HUES48 (cell line): Measurements from ENCODE around the gene KBTBD4.

Experiments
- H3K27ac ChIP-seq: one replicate; pipeline ENCODE4 v1.7.0; 2013; ENCODE audit warnings: low read depth, low read length, inconsistent platforms
- H3K27me3 ChIP-seq: 2 replicates; pipeline ENCODE4 v1.6.1; 2013; ENCODE audit warnings: mild to moderate bottlenecking, low read length; ENCODE audit not compliant: control insufficient read depth, insufficient read depth
- H3K36me3 ChIP-seq: 2 replicates; pipeline ENCODE4 v1.6.1; 2013; ENCODE audit warnings: low read length; ENCODE audit not compliant: control insufficient read depth, insufficient read depth
- H3K4me1 ChIP-seq: 2 replicates; pipeline ENCODE4 v1.6.1; 2013; ENCODE audit warnings: mild to moderate bottlenecking, low read length; ENCODE audit not compliant: control insufficient read depth, insufficient read depth
- H3K4me3 ChIP-seq: 2 replicates; pipeline ENCODE4 v1.5.1; 2013; ENCODE audit warnings: mild to moderate bottlenecking, low read depth, low read length
- H3K9ac ChIP-seq: 2 replicates; pipeline ENCODE4 v1.6.1; 2013; ENCODE audit warnings: mild to moderate bottlenecking, low read depth, low read length, moderate library complexity
- H3K9me3 ChIP-seq: 2 replicates; pipeline ENCODE4 v1.6.1; 2013; ENCODE audit warnings: low read length; ENCODE audit not compliant: control insufficient read depth, insufficient read depth

Gene KBTBD4

GRCh38 chr11:47589977-47590861 is 11.4 kb upstream of the KBTBD4 start:
- Histone ChIP-seq H3K9ac (peak overlapping the region; percentile 45; the same call in 1 of the 2 replicates), H3K9me3 (no peaks in the 10 kb centered on the region), H3K27me3 (peaks cover 40% of the 10 kb centered on the region), H3K4me3 (peak overlapping the region; percentile 46), H3K36me3 (peaks cover under 1% of the 10 kb centered on the region; the same call in 1 of the 2 replicates), H3K27ac (no peak overlapping the region), H3K4me1 (peaks cover 8% of the 10 kb centered on the region; the same call in 1 of the 2 replicates)

- Histone ChIP-seq H3K4me3 (peak overlapping the region; percentile 46), H3K27ac (no peak overlapping the region), H3K4me1 (peaks cover 7% of the 10 kb centered on the region; the same call in 1 of the 2 replicates), H3K9ac (peak overlapping the region; percentile 45; the same call in 1 of the 2 replicates), H3K27me3 (peaks cover 33% of the 10 kb centered on the region), H3K9me3 (no peaks in the 10 kb centered on the region), H3K36me3 (peaks cover 5% of the 10 kb centered on the region)
These were observed 10.8 kb upstream of the KBTBD4 start for GRCh38 chr11:47589584-47589976.

- peaks cover 30% of the 10 kb centered on the region for H3K27me3 ChIP-seq
- no peak overlapping the region for H3K27ac ChIP-seq
- H3K36me3 ChIP-seq: peaks cover 10% of the 10 kb centered on the region
- peaks cover 5% of the 10 kb centered on the region; the same call in 1 of the 2 replicates for H3K4me1 ChIP-seq
- H3K9ac ChIP-seq: no peak overlapping the region
- H3K9me3 ChIP-seq: no peaks in the 10 kb centered on the region
- H3K4me3 ChIP-seq: no peak overlapping the region
These were observed 10.3 kb upstream of the KBTBD4 start for GRCh38 chr11:47589118-47589517.

- peaks cover 23% of the 10 kb centered on the region for H3K36me3 ChIP-seq
- H3K4me3 ChIP-seq: no peak overlapping the region
- H3K4me1 ChIP-seq: peaks cover 5% of the 10 kb centered on the region; the same call in 1 of the 2 replicates
- H3K27me3 ChIP-seq: peaks cover 17% of the 10 kb centered on the region
- H3K9me3 ChIP-seq: no peaks in the 10 kb centered on the region
- no peak overlapping the region for H3K27ac ChIP-seq
- no peak overlapping the region for H3K9ac ChIP-seq
These were observed 9.1 kb upstream of the KBTBD4 start for GRCh38 chr11:47587723-47588326.

GRCh38 chr11:47587039-47587716 is 8.4 kb upstream of the KBTBD4 start:
- Histone ChIP-seq H3K4me3 (no peak overlapping the region), H3K27ac (no peak overlapping the region), H3K4me1 (peaks cover 5% of the 10 kb centered on the region; the same call in 1 of the 2 replicates), H3K27me3 (peaks cover 10% of the 10 kb centered on the region), H3K36me3 (peaks cover 29% of the 10 kb centered on the region), H3K9ac (no peak overlapping the region), H3K9me3 (no peaks in the 10 kb centered on the region)

- Histone ChIP-seq H3K4me1 (no peaks in the 10 kb centered on the region), H3K27ac (no peak within 1 kb of the TSS), H3K9me3 (no peaks in the 10 kb centered on the region), H3K27me3 (0 out of 2 replicates have a peak, but pooled peaks cover 4% of the 10 kb centered on the region), H3K9ac (no peak within 1 kb of the TSS), H3K4me3 (no peak within 1 kb of the TSS), H3K36me3 (peaks cover 38% of the 10 kb centered on the region)
These were observed 7.5 kb upstream of the KBTBD4 start, which contains the start of gene FAM180B for GRCh38 chr11:47586098-47586855. FAM180B (plus strand) TSS chr11:47586678; CDS start chr11:47586769, 91 bp downstream.

GRCh38 chr11:47583844-47584243 is 5.1 kb upstream of the KBTBD4 start:
- Histone ChIP-seq H3K9me3 (no peaks in the 10 kb centered on the region), H3K27me3 (no peaks in the 10 kb centered on the region), H3K4me1 (no peaks in the 10 kb centered on the region), H3K9ac (no peak overlapping the region), H3K27ac (no peak overlapping the region), H3K4me3 (no peak overlapping the region), H3K36me3 (peaks cover 52% of the 10 kb centered on the region)

GRCh38 chr11:47577460-47578041 is 1.2 kb downstream of the KBTBD4 start:
- peaks cover 59% of the 10 kb centered on the region for H3K36me3 ChIP-seq
- peaks cover 6% of the 10 kb centered on the region; the same call in 1 of the 2 replicates for H3K4me1 ChIP-seq
- peak overlapping the region; percentile 67 for H3K4me3 ChIP-seq
- H3K27me3 ChIP-seq: no peaks in the 10 kb centered on the region
- H3K27ac ChIP-seq: peak overlapping the region; percentile 93
- H3K9me3 ChIP-seq: no peaks in the 10 kb centered on the region
- H3K9ac ChIP-seq: no peak overlapping the region

GRCh38 chr11:47573321-47573720 is 5.4 kb downstream of the KBTBD4 start:
- H3K36me3 ChIP-seq: peaks cover 66% of the 10 kb centered on the region

GRCh38 chr11:47572715-47573255 is 6.0 kb downstream of the KBTBD4 start:
- Histone ChIP-seq H3K4me1 (peaks cover 2% of the 10 kb centered on the region; the same call in 1 of the 2 replicates), H3K4me3 (no peak overlapping the region), H3K9ac (no peak overlapping the region), H3K9me3 (no peaks in the 10 kb centered on the region), H3K27me3 (no peaks in the 10 kb centered on the region), H3K36me3 (peaks cover 65% of the 10 kb centered on the region), H3K27ac (no peak overlapping the region)

More at GRCh38 chr11:47573321-47573720, 5.4 kb downstream of the KBTBD4 start:
- Histone ChIP-seq H3K27ac (no peak overlapping the region), H3K9ac (no peak overlapping the region), H3K4me3 (no peak overlapping the region), H3K9me3 (no peaks in the 10 kb centered on the region), H3K27me3 (no peaks in the 10 kb centered on the region), H3K4me1 (peaks cover 6% of the 10 kb centered on the region; the same call in 1 of the 2 replicates)
